Heart left ventricle (tissue), 16 donors: ENCODE measurements around the gene RAPGEF3. TPM values are rescaled to one million over a fixed set of nuclear protein-coding genes. Genes with fewer than 3 reads are reported as not detected.

Experiments used
- ATAC-seq, 4 donors: fragments of 200-7000 bp; cut with Tn5 transposase; one replicate each; pipeline ENCODE4 v1.9.1; 2020 to 2022; ENCODE audit warnings: moderate library complexity in 4 of 4, mild to moderate bottlenecking in 3 of 4, moderate number of reproducible peaks in 1 of 4
- DNase-seq, 5 donors: peaks; one replicate each; pipeline ENCODE4 v3.0.0-alpha.2; 2020
- H3K27ac ChIP-seq, 12 donors: fragments of 200-600 bp; sonication (generic) in 4 of 12; one replicate each; pipeline versions ENCODE4 v1.5.0 to v1.8.0; 2016 to 2022; ENCODE audit warnings: mild to moderate bottlenecking in 2 of 12
- H3K27me3 ChIP-seq, 9 donors: fragments of 200-600 bp; sonication (generic) in 2 of 9; one replicate each; pipeline versions ENCODE4 v1.5.1 to v1.8.0; 2016 to 2022; ENCODE audit warnings: mild to moderate bottlenecking in 3 of 9
- H3K36me3 ChIP-seq, 9 donors: fragments of 200-600 bp; sonication (generic) in 2 of 9; one replicate each; pipeline versions ENCODE4 v1.5.0 to v1.8.0; 2018 to 2022; ENCODE audit warnings: mild to moderate bottlenecking in 2 of 9
- H3K4me1 ChIP-seq, 12 donors: fragments of 200-600 bp; sonication (generic) in 4 of 12; one replicate each; pipeline versions ENCODE4 v1.5.0 to v1.8.0; 2016 to 2022; ENCODE audit warnings: mild to moderate bottlenecking in 3 of 12
- H3K4me3 ChIP-seq, 12 donors: fragments of 200-600 bp; sonication (generic) in 4 of 12; one replicate each; pipeline versions ENCODE4 v1.5.0 to v1.8.0; 2017 to 2022; ENCODE audit warnings: mild to moderate bottlenecking in 9 of 12, moderate library complexity in 4 of 12
- H3K9me3 ChIP-seq, 12 donors: fragments of 200-600 bp; sonication (generic) in 4 of 12; one replicate each; pipeline versions ENCODE4 v1.5.0 to v1.8.0; 2016 to 2022; ENCODE audit warnings: mild to moderate bottlenecking in 1 of 12
- CTCF ChIP-seq, 12 donors: fragments of 200-600 bp; sonication (generic) in 4 of 12; IDR thresholded peaks; one replicate each; pipeline versions ENCODE4 v1.5.0 to v1.8.0; 2018 to 2022; ENCODE audit warnings: antibody characterized with exemption in 12 of 12, mild to moderate bottlenecking in 5 of 12
- POLR2A ChIP-seq, 2 donors: fragments of 450-650 bp; IDR thresholded peaks; one replicate each; pipeline ENCODE4 v1.6.1; 2017; ENCODE audit warnings: antibody characterized with exemption in 2 of 2, mild to moderate bottlenecking in 2 of 2, moderate library complexity in 2 of 2
- WGBS, 4 donors: extraction: QIAGEN DNeasy Blood & Tissue Kit in 2 of 4; methylation state at CpG; one replicate each; pipeline versions ENCODE4 v1.1.5 to v1.1.7; 2013 to 2018; 5-methylcytosine and 5-hydroxymethylcytosine counted together
- intact Hi-C, 10 donors: fragments of 100-400 bp; cut with DNase I; formaldehyde crosslinking; loops; one replicate each; pipeline versions ENCODE4 v1.11.1 to v1.14.2; 2022
- polyA plus RNA-seq, 2 donors: library from polyadenylated mRNA; stranded (reverse); fragments of 200-250 nt; gene quantifications; one replicate each; pipeline ENCODE4 v1.2.3, GENCODE V29; 2013
- total RNA-seq, 9 donors: library from RNA; depleted of rRNA in 2 of 9; stranded (reverse); fragments of >200 nt in 2 of 9; fragmentation: NEBNext Ultra II Directional in 3 of 9; extraction: Animal tissue kit (Norgen Biotek cat#: 25700) in 3 of 9; gene quantifications; one replicate each; pipeline versions ENCODE4 v1.1.0 to v1.2.4, GENCODE V29; 2016 to 2023
- donor health status: ischemic (EF 13 %, LVEDD 7.1; RV severe dilation, severe dysfunction).
- donor health status: healthy with polysubstance abuse.
- donor health status: DM: no; HTN: yes; CAD: no.
- donor health status: DM: no; HTN: no; CAD: no.
- donor health status: ischemic (EF 25% LVEDD 6.9; RV normal size, moderate dysfunction).
- donor health status: ischemic (EF 25% LVEDD 5.7; RV mildly dilated, moderate dysfunction).
- donor health status: healthy.
- donor health status: DM: yes; HTN: yes; CAD: no.
- donor health status: ischemic (EF 35%, LVEDD 5.7; RV mildly dilated, moderate dysfunction).
- donor health status: nonischemic (EF 11% LVEDD 7.7; RV severe dilation, severe dysfunction).
- donor health status: DM: yes; HTN: yes; CAD: no.
- donor health status: PGD.
- donor health status: ischemic (EF 29% LVEDD 5.4; RV normal size, mild dysfunction).
- donor health status: nonischemic (EF 23%, LVEDD 6.1; RV moderate dilation, normal function).

The RAPGEF3 gene
- total and polyA plus RNA-seq, 11 donors = 14.5 to 62.1 (median 23.9) TPM

GRCh38 chr12:47734725-47735480, 23.8 kb downstream of the RAPGEF3 start:
- peak in 3 of 5 donors; percentile 37 to 70 (median 66) for DNase-seq

GRCh38 chr12:47733142-47733541, 25.5 kb downstream of the RAPGEF3 start:
- H3K4me1 ChIP-seq = peaks cover 26 to 77% (median 60%) of the 10 kb centered on the region in 12 donors
- H3K4me3 ChIP-seq = no peak overlapping the region
- intact Hi-C loops = no loop called here
- H3K27ac ChIP-seq = no peak overlapping the region
- no peaks in the 10 kb centered on the region for H3K36me3 ChIP-seq
- WGBS, 4 donors = 88 to 97% (median 94%) methylated on average over 3 to 4 of the region's 4 CpGs
- no peaks in the 10 kb centered on the region for H3K9me3 ChIP-seq
- DNase-seq = no peak
- ATAC-seq = no peak
- no peaks in the 10 kb centered on the region for H3K27me3 ChIP-seq
- TF ChIP-seq CTCF (IDR thresholded peaks at IDR 0.05) (no peak), POLR2A (IDR thresholded peaks at IDR 0.05) (no peak)

More at GRCh38 chr12:47734725-47735480, 23.8 kb downstream of the RAPGEF3 start:
- Histone ChIP-seq H3K27ac (peak overlapping the region in 10 of 12 donors; percentile 32 to 91 (median 86)), H3K36me3 (no peaks in the 10 kb centered on the region), H3K27me3 (no peaks in the 10 kb centered on the region), H3K4me1 (peaks cover 29 to 86% (median 65%) of the 10 kb centered on the region in 12 donors), H3K4me3 (no peak overlapping the region), H3K9me3 (no peaks in the 10 kb centered on the region)
- intact Hi-C loops = loop anchor here in 1 of 10 donors (2.0 kb wide), 1 partner anchor 16 kb away; no protein-coding TSS in a partner anchor
- 61 to 68% (median 65%) methylated on average over 12 of the region's 12 CpGs for WGBS, 4 donors
- TF ChIP-seq CTCF (IDR thresholded peaks at IDR 0.05) = no peak
- TF ChIP-seq POLR2A (IDR thresholded peaks at IDR 0.05) = no peak
- ATAC-seq = peak in 1 of 4 donors; percentile 2

- peaks cover 19 to 70% (median 54%) of the 10 kb centered on the region in 12 donors for H3K4me1 ChIP-seq
- no peaks in the 10 kb centered on the region for H3K36me3 ChIP-seq
- H3K4me3 ChIP-seq = no peak overlapping the region
- DNase-seq (no peak), ATAC-seq (no peak)
- WGBS, 4 donors = 59 to 84% (median 74%) methylated on average over 1 to 2 of the region's 2 CpGs
- intact Hi-C loops = no loop called here
- TF ChIP-seq CTCF (IDR thresholded peaks at IDR 0.05) = no peak
- TF ChIP-seq POLR2A (IDR thresholded peaks at IDR 0.05) = no peak
- H3K27ac ChIP-seq = no peak overlapping the region
- H3K27me3 ChIP-seq = no peaks in the 10 kb centered on the region
- H3K9me3 ChIP-seq = no peaks in the 10 kb centered on the region
Observed at GRCh38 chr12:47732504-47732903, 26.2 kb downstream of the RAPGEF3 start.

GRCh38 chr12:47731723-47732122, 27.0 kb downstream of the RAPGEF3 start:
- Histone ChIP-seq H3K9me3 (no peaks in the 10 kb centered on the region), H3K27ac (no peak overlapping the region), H3K27me3 (no peaks in the 10 kb centered on the region), H3K36me3 (no peaks in the 10 kb centered on the region), H3K4me3 (no peak overlapping the region), H3K4me1 (peaks cover 14 to 62% (median 47%) of the 10 kb centered on the region in 12 donors)
- intact Hi-C loops = no loop called here
- TF ChIP-seq POLR2A (IDR thresholded peaks at IDR 0.05) (no peak), CTCF (IDR thresholded peaks at IDR 0.05) (no peak)
- 73 to 80% (median 75%) methylated on average over 4 to 5 of the region's 5 CpGs for WGBS, 4 donors
- no peak for DNase-seq
- ATAC-seq = no peak
